GM12878 (cell line): ENCODE measurements around the gene LAP3. TPM values are rescaled to one million over a fixed set of nuclear protein-coding genes. Genes with fewer than 3 reads are reported as not detected.
A peak's percentile ranks its signal among the peaks of the same experiment; 100 is the strongest.

Source experiments
- ATF2 ChIP-seq: IDR thresholded peaks from 2 replicates; pipeline ENCODE4 v1.6.1; 2012; ENCODE audit warnings: low read length, inconsistent platforms
- CBFB ChIP-seq: IDR thresholded peaks from 2 replicates; pipeline ENCODE4 v1.6.1; 2016; ENCODE audit warnings: antibody characterized with exemption, low read depth
- CBX5 ChIP-seq: sonication (generic); IDR thresholded peaks from 2 replicates; pipeline ENCODE4 v1.6.1; 2016; ENCODE audit warnings: low read depth, moderate library complexity, mild to moderate bottlenecking, inconsistent platforms
- FOS ChIP-seq: IDR thresholded peaks from 3 replicates; pipeline ENCODE4 v1.6.1; 2011; ENCODE audit warnings: borderline replicate concordance; ENCODE audit not compliant: insufficient read length; ENCODE audit errors: extremely low read depth
- FOXK2 ChIP-seq: fragments of 450-650 bp; IDR thresholded peaks from 2 replicates; pipeline ENCODE4 v1.6.1; 2017; ENCODE audit warnings: mild to moderate bottlenecking, moderate library complexity
- JUNB ChIP-seq: IDR thresholded peaks from 2 replicates; pipeline ENCODE4 v1.6.1; 2016; ENCODE audit warnings: antibody characterized with exemption, mild to moderate bottlenecking
- LARP7 ChIP-seq: fragments of 450-650 bp; IDR thresholded peaks from 2 replicates; pipeline ENCODE4 v1.6.1; 2017; ENCODE audit warnings: mild to moderate bottlenecking
- RB1 ChIP-seq: fragments of 450-650 bp; formaldehyde crosslinking; IDR thresholded peaks from 2 replicates; pipeline ENCODE4 v1.6.1; 2017; ENCODE audit warnings: mild to moderate bottlenecking, borderline replicate concordance
- SMAD1 ChIP-seq: fragments of 450-650 bp; IDR thresholded peaks from 2 replicates; pipeline ENCODE4 v1.6.1; 2018; ENCODE audit warnings: mild to moderate bottlenecking, low read depth; ENCODE audit not compliant: partially characterized antibody
- ZNF384 ChIP-seq: IDR thresholded peaks from 2 replicates; pipeline ENCODE4 v1.6.1; 2012; ENCODE audit warnings: low read depth, mild to moderate bottlenecking, low read length, improper control_type of control experiment, borderline replicate concordance
- ZNF687 ChIP-seq: fragments of 450-650 bp; IDR thresholded peaks from 2 replicates; pipeline ENCODE4 v1.6.1; 2017; ENCODE audit warnings: mild to moderate bottlenecking, moderate library complexity
- polyA plus RNA-seq, 11 experiments: library from polyadenylated mRNA; depleted of rRNA in 4 of 11; unstranded in 6 of 11; stranded (reverse) in 5 of 11; fragments of >200 nt; fragmentation: Nextera tagmentation in 4 of 11; fragmentation: Illumina TruSeq in 1 of 11; extraction: Ambion mirVana in 4 of 11; extraction: Trizol in 1 of 11; gene quantifications; 1 replicate in 1 of 11; 2 replicates in 10 of 11; pipeline versions ENCODE4 v1.2.1 to v1.2.3, GENCODE V29; 2011 to 2016; ENCODE audit warnings: inconsistent platforms in 2 of 11, missing spikeins in 2 of 11, low read depth in 1 of 11
- total RNA-seq, 4 experiments: library from RNA; depleted of rRNA in 3 of 4; stranded (reverse); fragments of >200 nt in 3 of 4; fragmentation: Illumina TruSeq in 1 of 4; extraction: Trizol in 1 of 4; gene quantifications; 2 replicates each; pipeline versions ENCODE4 v1.2.1 to v1.2.3, GENCODE V29; 2013 to 2021
- TF ChIP-seq, protein P1 (sequence below): fragments of 150-350 bp; IDR thresholded peaks from 2 replicates; pipeline ENCODE4 v1.6.1; 2014; ENCODE audit warnings: mild to moderate bottlenecking, low read depth, low read length
- TF ChIP-seq, protein P2 (sequence below): IDR thresholded peaks from 2 replicates; pipeline ENCODE4 v1.6.1; 2011; ENCODE audit warnings: low read depth, low read length, improper control_type of control experiment, borderline replicate concordance
- TF ChIP-seq, protein P3 (sequence below): fragments of 450-650 bp; IDR thresholded peaks from 2 replicates; pipeline ENCODE4 v1.6.1; 2018; ENCODE audit warnings: mild to moderate bottlenecking, low read depth, moderate library complexity; ENCODE audit not compliant: partially characterized antibody
- TF ChIP-seq, protein P4 (sequence below): fragments of 150-350 bp; IDR thresholded peaks from 2 replicates; pipeline ENCODE4 v1.6.1; 2016; ENCODE audit warnings: low read depth, low read length

Gene LAP3
- total and polyA plus RNA-seq, 10 of the 15 experiments (the other 5 are each of a cell fraction or from before 2014, with no cell fraction given), result 134 to 249 (median 204) TPM

GRCh38 chr4:17576932-17577664 lies at the start of gene LAP3 (continued):
- peak; percentile 88 for TF ChIP-seq ZNF687
- TF ChIP-seq JUNB, result no peak
- TF ChIP-seq CBX5, result no peak
- TF ChIP-seq CBFB, result peak; percentile 84
- no peak for TF ChIP-seq SMAD1
- TF ChIP-seq, protein P1, sequence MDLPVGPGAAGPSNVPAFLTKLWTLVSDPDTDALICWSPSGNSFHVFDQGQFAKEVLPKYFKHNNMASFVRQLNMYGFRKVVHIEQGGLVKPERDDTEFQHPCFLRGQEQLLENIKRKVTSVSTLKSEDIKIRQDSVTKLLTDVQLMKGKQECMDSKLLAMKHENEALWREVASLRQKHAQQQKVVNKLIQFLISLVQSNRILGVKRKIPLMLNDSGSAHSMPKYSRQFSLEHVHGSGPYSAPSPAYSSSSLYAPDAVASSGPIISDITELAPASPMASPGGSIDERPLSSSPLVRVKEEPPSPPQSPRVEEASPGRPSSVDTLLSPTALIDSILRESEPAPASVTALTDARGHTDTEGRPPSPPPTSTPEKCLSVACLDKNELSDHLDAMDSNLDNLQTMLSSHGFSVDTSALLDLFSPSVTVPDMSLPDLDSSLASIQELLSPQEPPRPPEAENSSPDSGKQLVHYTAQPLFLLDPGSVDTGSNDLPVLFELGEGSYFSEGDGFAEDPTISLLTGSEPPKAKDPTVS, result no peak
- peak; percentile 76 for TF ChIP-seq FOXK2
- no peak for TF ChIP-seq ATF2
- TF ChIP-seq, protein P2, sequence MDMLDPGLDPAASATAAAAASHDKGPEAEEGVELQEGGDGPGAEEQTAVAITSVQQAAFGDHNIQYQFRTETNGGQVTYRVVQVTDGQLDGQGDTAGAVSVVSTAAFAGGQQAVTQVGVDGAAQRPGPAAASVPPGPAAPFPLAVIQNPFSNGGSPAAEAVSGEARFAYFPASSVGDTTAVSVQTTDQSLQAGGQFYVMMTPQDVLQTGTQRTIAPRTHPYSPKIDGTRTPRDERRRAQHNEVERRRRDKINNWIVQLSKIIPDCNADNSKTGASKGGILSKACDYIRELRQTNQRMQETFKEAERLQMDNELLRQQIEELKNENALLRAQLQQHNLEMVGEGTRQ, result peak; percentile 55
- no peak for TF ChIP-seq FOS
- TF ChIP-seq RB1, result no peak
- TF ChIP-seq LARP7, result peak; percentile 74
- TF ChIP-seq, protein P3, sequence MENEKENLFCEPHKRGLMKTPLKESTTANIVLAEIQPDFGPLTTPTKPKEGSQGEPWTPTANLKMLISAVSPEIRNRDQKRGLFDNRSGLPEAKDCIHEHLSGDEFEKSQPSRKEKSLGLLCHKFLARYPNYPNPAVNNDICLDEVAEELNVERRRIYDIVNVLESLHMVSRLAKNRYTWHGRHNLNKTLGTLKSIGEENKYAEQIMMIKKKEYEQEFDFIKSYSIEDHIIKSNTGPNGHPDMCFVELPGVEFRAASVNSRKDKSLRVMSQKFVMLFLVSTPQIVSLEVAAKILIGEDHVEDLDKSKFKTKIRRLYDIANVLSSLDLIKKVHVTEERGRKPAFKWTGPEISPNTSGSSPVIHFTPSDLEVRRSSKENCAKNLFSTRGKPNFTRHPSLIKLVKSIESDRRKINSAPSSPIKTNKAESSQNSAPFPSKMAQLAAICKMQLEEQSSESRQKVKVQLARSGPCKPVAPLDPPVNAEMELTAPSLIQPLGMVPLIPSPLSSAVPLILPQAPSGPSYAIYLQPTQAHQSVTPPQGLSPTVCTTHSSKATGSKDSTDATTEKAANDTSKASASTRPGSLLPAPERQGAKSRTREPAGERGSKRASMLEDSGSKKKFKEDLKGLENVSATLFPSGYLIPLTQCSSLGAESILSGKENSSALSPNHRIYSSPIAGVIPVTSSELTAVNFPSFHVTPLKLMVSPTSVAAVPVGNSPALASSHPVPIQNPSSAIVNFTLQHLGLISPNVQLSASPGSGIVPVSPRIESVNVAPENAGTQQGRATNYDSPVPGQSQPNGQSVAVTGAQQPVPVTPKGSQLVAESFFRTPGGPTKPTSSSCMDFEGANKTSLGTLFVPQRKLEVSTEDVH, result no peak
- TF ChIP-seq ZNF384, result no peak
- TF ChIP-seq, protein P4, sequence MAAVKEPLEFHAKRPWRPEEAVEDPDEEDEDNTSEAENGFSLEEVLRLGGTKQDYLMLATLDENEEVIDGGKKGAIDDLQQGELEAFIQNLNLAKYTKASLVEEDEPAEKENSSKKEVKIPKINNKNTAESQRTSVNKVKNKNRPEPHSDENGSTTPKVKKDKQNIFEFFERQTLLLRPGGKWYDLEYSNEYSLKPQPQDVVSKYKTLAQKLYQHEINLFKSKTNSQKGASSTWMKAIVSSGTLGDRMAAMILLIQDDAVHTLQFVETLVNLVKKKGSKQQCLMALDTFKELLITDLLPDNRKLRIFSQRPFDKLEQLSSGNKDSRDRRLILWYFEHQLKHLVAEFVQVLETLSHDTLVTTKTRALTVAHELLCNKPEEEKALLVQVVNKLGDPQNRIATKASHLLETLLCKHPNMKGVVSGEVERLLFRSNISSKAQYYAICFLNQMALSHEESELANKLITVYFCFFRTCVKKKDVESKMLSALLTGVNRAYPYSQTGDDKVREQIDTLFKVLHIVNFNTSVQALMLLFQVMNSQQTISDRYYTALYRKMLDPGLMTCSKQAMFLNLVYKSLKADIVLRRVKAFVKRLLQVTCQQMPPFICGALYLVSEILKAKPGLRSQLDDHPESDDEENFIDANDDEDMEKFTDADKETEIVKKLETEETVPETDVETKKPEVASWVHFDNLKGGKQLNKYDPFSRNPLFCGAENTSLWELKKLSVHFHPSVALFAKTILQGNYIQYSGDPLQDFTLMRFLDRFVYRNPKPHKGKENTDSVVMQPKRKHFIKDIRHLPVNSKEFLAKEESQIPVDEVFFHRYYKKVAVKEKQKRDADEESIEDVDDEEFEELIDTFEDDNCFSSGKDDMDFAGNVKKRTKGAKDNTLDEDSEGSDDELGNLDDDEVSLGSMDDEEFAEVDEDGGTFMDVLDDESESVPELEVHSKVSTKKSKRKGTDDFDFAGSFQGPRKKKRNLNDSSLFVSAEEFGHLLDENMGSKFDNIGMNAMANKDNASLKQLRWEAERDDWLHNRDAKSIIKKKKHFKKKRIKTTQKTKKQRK, result no peak
